ENCODE measurements around the gene GALM. TPM values are rescaled to one million over a fixed set of nuclear protein-coding genes. Genes with fewer than 3 reads are reported as not detected.

GALM gene
- total RNA-seq, 3 donors from 2014 or later (not counting 1 experiment from before 2014, with no cell fraction given), result 4.0 to 12.4 (median 11.0) TPM

- no peak for TF ChIP-seq CTCF (IDR thresholded peaks at IDR 0.05)
- DNase-seq, result no peak
- Mint-ChIP-seq H3K4me3 (no peak overlapping the region), H3K9me3 (no peaks in the 10 kb centered on the region), H3K27me3 (ENCODE audit: low read depth in 2 of 2) (no peaks in the 10 kb centered on the region), H3K36me3 (no peaks in the 10 kb centered on the region), H3K4me1 (peaks cover 33 to 34% of the 10 kb centered on the region in 2 donors), H3K27ac (peak overlapping the region; percentile 65 to 74)
- WGBS (ENCODE audit: insufficient coverage), result 72% methylated on average over 11 of the region's 13 CpGs
- no peak for ATAC-seq
- H3K27me3 ChIP-seq (ENCODE audit: control insufficient read depth, insufficient read depth, low read length), result no peaks in the 10 kb centered on the region
- H3K36me3 ChIP-seq (ENCODE audit: control insufficient read depth, insufficient read depth, low read length), result no peaks in the 10 kb centered on the region
- H3K4me3 ChIP-seq (ENCODE audit: low read length), result no peak overlapping the region
- no peaks in the 10 kb centered on the region for H3K9me3 ChIP-seq (ENCODE audit: control insufficient read depth, insufficient read depth, low read length)
- H3K27ac ChIP-seq (ENCODE audit: low read length), result peak overlapping the region; percentile 65
- peaks cover 30% of the 10 kb centered on the region for H3K4me1 ChIP-seq (ENCODE audit: control insufficient read depth, insufficient read depth, low read length)
- intact Hi-C loops (cut with micrococcal nuclease), result no loop called here
Measured at GRCh38 chr2:38654528-38655381, 11.2 kb upstream of the GALM start.

GRCh38 chr2:38655441-38655840 is 10.5 kb upstream of the GALM start:
- ATAC-seq (no peak), DNase-seq (no peak)
- no peaks in the 10 kb centered on the region for H3K27me3 Mint-ChIP-seq (ENCODE audit: low read depth in 2 of 2)
- Histone ChIP-seq H3K9me3 (ENCODE audit: control insufficient read depth, insufficient read depth, low read length) (no peaks in the 10 kb centered on the region), H3K27ac (ENCODE audit: low read length) (no peak overlapping the region), H3K4me3 (ENCODE audit: low read length) (no peak overlapping the region), H3K4me1 (ENCODE audit: control insufficient read depth, insufficient read depth, low read length) (peaks cover 30% of the 10 kb centered on the region), H3K36me3 (ENCODE audit: control insufficient read depth, insufficient read depth, low read length) (no peaks in the 10 kb centered on the region), H3K27me3 (ENCODE audit: control insufficient read depth, insufficient read depth, low read length) (no peaks in the 10 kb centered on the region)
- no peak for TF ChIP-seq CTCF (IDR thresholded peaks at IDR 0.05)
- intact Hi-C loops (cut with micrococcal nuclease), result no loop called here
- H3K4me3 Mint-ChIP-seq, result no peak overlapping the region
- peaks cover 33 to 34% of the 10 kb centered on the region in 2 donors for H3K4me1 Mint-ChIP-seq
- no peaks in the 10 kb centered on the region for H3K9me3 Mint-ChIP-seq
- H3K27ac Mint-ChIP-seq, result peak overlapping the region in 1 of 2 donors; percentile 74
- WGBS (ENCODE audit: insufficient coverage), result 97% methylated on average over 1 of the region's 1 CpG
- no peaks in the 10 kb centered on the region for H3K36me3 Mint-ChIP-seq

GRCh38 chr2:38656866-38657480 is 8.9 kb upstream of the GALM start:
- DNase-seq, result no peak
- WGBS (ENCODE audit: insufficient coverage), result 93% methylated on average over 3 of the region's 4 CpGs
- Histone ChIP-seq H3K9me3 (ENCODE audit: control insufficient read depth, insufficient read depth, low read length) (no peaks in the 10 kb centered on the region), H3K4me3 (ENCODE audit: low read length) (no peak overlapping the region), H3K27me3 (ENCODE audit: control insufficient read depth, insufficient read depth, low read length) (no peaks in the 10 kb centered on the region), H3K4me1 (ENCODE audit: control insufficient read depth, insufficient read depth, low read length) (peaks cover 28% of the 10 kb centered on the region), H3K36me3 (ENCODE audit: control insufficient read depth, insufficient read depth, low read length) (no peaks in the 10 kb centered on the region), H3K27ac (ENCODE audit: low read length) (no peak overlapping the region)
- Mint-ChIP-seq H3K36me3 (no peaks in the 10 kb centered on the region), H3K4me3 (no peak overlapping the region), H3K27me3 (ENCODE audit: low read depth in 2 of 2) (no peaks in the 10 kb centered on the region), H3K4me1 (peaks cover 33 to 34% of the 10 kb centered on the region in 2 donors), H3K9me3 (no peaks in the 10 kb centered on the region), H3K27ac (no peak overlapping the region)
- no peak for ATAC-seq
- no peak for TF ChIP-seq CTCF (IDR thresholded peaks at IDR 0.05)
- intact Hi-C loops (cut with micrococcal nuclease), result no loop called here
